T-helper 1 cell treated with Interleukin-12 subunit alpha and Interleukin-12 subunit beta and Interleukin-4 antibody, amounts not matched to agents 30 ng/mL and 1 ng/mL, for 36 hours (primary cell): ENCODE measurements around the gene S100A8. TPM values are rescaled to one million over a fixed set of nuclear protein-coding genes. Genes with fewer than 3 reads are reported as not detected.

Experiments used
- intact Hi-C: fragments of 100-400 bp; cut with micrococcal nuclease; formaldehyde crosslinking; loops from one replicate; pipeline ENCODE4 v1.15.1; 2024
- total RNA-seq: library from RNA; stranded (reverse); gene quantifications from 2 replicates; pipeline ENCODE4 v1.2.3, GENCODE V29; 2022

S100A8 gene
- total RNA-seq, 1 donor from 2014 or later: not detected

- intact Hi-C loops: no loop called here
Measured at GRCh38 chr1:153362187-153362775, 28.6 kb downstream of the S100A8 start.

GRCh38 chr1:153361480-153362109 is 29.3 kb downstream of the S100A8 start:
- intact Hi-C loops: no loop called here

- intact Hi-C loops: no loop called here
Measured at GRCh38 chr1:153360592-153361479, 30.0 kb downstream of the S100A8 start.

GRCh38 chr1:153360190-153360589 is 30.7 kb downstream of the S100A8 start:
- intact Hi-C loops: no loop called here

- intact Hi-C loops: no loop called here
Measured at GRCh38 chr1:153359241-153359640, 31.6 kb downstream of the S100A8 start.

GRCh38 chr1:153358691-153358975 is 32.2 kb downstream of the S100A8 start:
- intact Hi-C loops: no loop called here

GRCh38 chr1:153357853-153358690 is 32.8 kb downstream of the S100A8 start, which contains the start of gene S100A9:
S100A9 (plus strand) TSS chr1:153357854; CDS start chr1:153358284, 430 bp downstream.
- intact Hi-C loops: no loop called here

GRCh38 chr1:153357076-153357852 is 33.6 kb downstream of the S100A8 start:
- intact Hi-C loops: no loop called here

- intact Hi-C loops: no loop called here
Measured at GRCh38 chr1:153356392-153357075, 34.3 kb downstream of the S100A8 start.

- intact Hi-C loops: no loop called here
Measured at GRCh38 chr1:153355445-153356071, 35.3 kb downstream of the S100A8 start.

- intact Hi-C loops: no loop called here
Measured at GRCh38 chr1:153354515-153355193, 36.2 kb downstream of the S100A8 start.

GRCh38 chr1:153353226-153353947 is 37.5 kb downstream of the S100A8 start:
- intact Hi-C loops: no loop called here

- intact Hi-C loops: loop anchor here (1.0 kb wide), 5 partner anchors 52 to 265 kb away; no protein-coding TSS in a partner anchor
Measured at GRCh38 chr1:153352523-153352922, 38.4 kb downstream of the S100A8 start.

GRCh38 chr1:153350321-153350957 is 40.4 kb downstream of the S100A8 start:
- intact Hi-C loops: no loop called here

GRCh38 chr1:153349363-153350320 is 41.2 kb downstream of the S100A8 start:
- intact Hi-C loops: no loop called here

- intact Hi-C loops: no loop called here
Measured at GRCh38 chr1:153348511-153349362, 42.1 kb downstream of the S100A8 start, which contains the start of gene PGLYRP4. PGLYRP4 (minus strand) TSS chr1:153348841; CDS start chr1:153347932, 909 bp downstream.
